ENCODE results near the gene LRRC7. TPM values are rescaled to one million over a fixed set of nuclear protein-coding genes. Genes with fewer than 3 reads are reported as not detected.

The LRRC7 gene
- total and polyA plus RNA-seq, 2 of the 13 experiments (the other 11 are each of a cell fraction or from before 2014, with no cell fraction given) = not detected

DNA sequence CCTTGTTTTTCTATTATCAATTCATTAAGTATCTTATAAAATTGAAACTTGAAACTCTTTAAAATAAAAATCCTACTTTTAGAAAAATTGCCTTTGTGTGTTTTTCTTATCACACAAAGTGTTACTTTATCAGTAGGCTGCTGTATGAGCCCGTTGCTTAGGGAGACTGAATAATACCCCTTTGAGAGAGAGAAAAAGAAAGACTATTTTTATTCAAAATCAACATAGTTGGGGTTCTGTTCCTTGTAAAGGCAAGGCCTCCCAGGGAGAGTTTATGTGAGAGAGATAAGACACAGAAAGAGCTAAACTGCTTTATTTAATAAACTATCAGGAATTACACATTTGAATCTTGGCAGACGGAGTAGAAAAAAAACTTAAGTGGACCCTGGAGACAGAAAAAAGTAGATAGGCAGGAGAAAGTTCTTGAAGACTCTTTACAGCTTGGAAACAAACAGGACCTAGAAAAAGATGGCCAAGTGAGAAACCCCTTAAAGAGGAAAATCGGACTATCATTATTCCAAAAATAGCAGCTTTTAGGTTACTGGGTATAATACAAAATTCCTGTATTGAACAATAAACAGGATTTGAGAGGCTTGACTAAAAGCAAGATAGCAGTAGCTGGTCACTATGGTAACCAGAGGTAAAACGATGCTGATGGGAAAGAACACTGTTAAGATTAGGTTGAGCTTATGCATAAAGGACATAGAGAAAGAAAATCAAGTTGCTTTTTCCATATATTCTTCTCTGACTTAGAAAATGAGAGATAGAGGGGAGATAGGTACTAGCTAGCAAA, 170.9 kb downstream of the LRRC7 start (continued):
- TF ChIP-seq, protein P1, sequence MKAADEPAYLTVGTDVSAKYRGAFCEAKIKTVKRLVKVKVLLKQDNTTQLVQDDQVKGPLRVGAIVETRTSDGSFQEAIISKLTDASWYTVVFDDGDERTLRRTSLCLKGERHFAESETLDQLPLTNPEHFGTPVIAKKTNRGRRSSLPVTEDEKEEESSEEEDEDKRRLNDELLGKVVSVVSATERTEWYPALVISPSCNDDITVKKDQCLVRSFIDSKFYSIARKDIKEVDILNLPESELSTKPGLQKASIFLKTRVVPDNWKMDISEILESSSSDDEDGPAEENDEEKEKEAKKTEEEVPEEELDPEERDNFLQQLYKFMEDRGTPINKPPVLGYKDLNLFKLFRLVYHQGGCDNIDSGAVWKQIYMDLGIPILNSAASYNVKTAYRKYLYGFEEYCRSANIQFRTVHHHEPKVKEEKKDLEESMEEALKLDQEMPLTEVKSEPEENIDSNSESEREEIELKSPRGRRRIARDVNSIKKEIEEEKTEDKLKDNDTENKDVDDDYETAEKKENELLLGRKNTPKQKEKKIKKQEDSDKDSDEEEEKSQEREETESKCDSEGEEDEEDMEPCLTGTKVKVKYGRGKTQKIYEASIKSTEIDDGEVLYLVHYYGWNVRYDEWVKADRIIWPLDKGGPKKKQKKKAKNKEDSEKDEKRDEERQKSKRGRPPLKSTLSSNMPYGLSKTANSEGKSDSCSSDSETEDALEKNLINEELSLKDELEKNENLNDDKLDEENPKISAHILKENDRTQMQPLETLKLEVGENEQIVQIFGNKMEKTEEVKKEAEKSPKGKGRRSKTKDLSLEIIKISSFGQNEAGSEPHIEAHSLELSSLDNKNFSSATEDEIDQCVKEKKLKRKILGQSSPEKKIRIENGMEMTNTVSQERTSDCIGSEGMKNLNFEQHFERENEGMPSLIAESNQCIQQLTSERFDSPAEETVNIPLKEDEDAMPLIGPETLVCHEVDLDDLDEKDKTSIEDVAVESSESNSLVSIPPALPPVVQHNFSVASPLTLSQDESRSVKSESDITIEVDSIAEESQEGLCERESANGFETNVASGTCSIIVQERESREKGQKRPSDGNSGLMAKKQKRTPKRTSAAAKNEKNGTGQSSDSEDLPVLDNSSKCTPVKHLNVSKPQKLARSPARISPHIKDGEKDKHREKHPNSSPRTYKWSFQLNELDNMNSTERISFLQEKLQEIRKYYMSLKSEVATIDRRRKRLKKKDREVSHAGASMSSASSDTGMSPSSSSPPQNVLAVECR (CRISPR knock-in tag; IDR thresholded peaks at IDR 0.05; ENCODE audit: borderline replicate concordance) = no peak
- no peak for TF ChIP-seq ZBTB42 (CRISPR knock-in tag; IDR thresholded peaks at IDR 0.05)
- TF ChIP-seq, protein P2, sequence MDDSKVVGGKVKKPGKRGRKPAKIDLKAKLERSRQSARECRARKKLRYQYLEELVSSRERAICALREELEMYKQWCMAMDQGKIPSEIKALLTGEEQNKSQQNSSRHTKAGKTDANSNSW (CRISPR knock-in tag; IDR thresholded peaks at IDR 0.05; ENCODE audit: borderline replicate concordance) = no peak
- TF ChIP-seq ELF3 (CRISPR knock-in tag; IDR thresholded peaks at IDR 0.05) = no peak
- TF ChIP-seq THAP7 (CRISPR knock-in tag; IDR thresholded peaks at IDR 0.05) = no peak

- DNase-seq (ENCODE audit: low spot score) (no peak), ATAC-seq (no peak), FAIRE-seq (no peak)
- WGBS (ENCODE audit: low lambda C conversion rate) = 0% methylated on average over 1 of the region's 1 CpG
- Histone ChIP-seq H3K4me2 (ENCODE audit: low read depth, low read length) (no peak overlapping the region), H3K9ac (ENCODE audit: insufficient read depth, low read depth, low read length) (no peak overlapping the region), H3K4me3 (replicated peaks in 1 of 3; ENCODE audit: insufficient read depth in 1 of 3, low read depth in 2 of 3, low read length in 3 of 3) (no peak overlapping the region), H3K36me3 (replicated peaks in 1 of 2; ENCODE audit: control insufficient read depth in 1 of 2, insufficient read depth in 2 of 2, low read length in 2 of 2) (no peaks in the 10 kb centered on the region), H3K4me1 (ENCODE audit: insufficient read depth, low read length) (no peaks in the 10 kb centered on the region), H2AFZ (ENCODE audit: low read length) (no peak overlapping the region), H3K27ac (ENCODE audit: extremely low read length, insufficient read depth, low read length) (no peak overlapping the region), H3K27me3 (ENCODE audit: control insufficient read depth in 1 of 2, insufficient read depth in 2 of 2, low read length in 2 of 2) (no peaks in the 10 kb centered on the region), H3K79me2 (ENCODE audit: insufficient read depth, low read length) (no peaks in the 10 kb centered on the region), H3K9me3 (ENCODE audit: low read length) (no peaks in the 10 kb centered on the region), H4K20me1 (ENCODE audit: insufficient read depth, low read length) (no peaks in the 10 kb centered on the region)
- POLR2A ChIA-PET = no interaction called here
- BruUV-seq (replicated peaks) = no TSS peak
- CTCF ChIA-PET (ENCODE audit: low intra/inter-chr PET ratio, low total read pairs) = no interaction called here
- in situ Hi-C loops (cut with HindIII; ENCODE audit: extremely low pct_ligation_motif_present, low pct_unique_long_range_greater_than_20kb) (loop anchor here (5.0 kb wide), 2 partner anchors 1267 to 1622 kb away; no protein-coding TSS in a partner anchor), intact Hi-C loops (cut with micrococcal nuclease; ENCODE audit: unreplicated experiment) (loop anchor here (5.0 kb wide), 2 partner anchors 748 to 1887 kb away; no protein-coding TSS in a partner anchor)
- TF ChIP-seq, protein P3, sequence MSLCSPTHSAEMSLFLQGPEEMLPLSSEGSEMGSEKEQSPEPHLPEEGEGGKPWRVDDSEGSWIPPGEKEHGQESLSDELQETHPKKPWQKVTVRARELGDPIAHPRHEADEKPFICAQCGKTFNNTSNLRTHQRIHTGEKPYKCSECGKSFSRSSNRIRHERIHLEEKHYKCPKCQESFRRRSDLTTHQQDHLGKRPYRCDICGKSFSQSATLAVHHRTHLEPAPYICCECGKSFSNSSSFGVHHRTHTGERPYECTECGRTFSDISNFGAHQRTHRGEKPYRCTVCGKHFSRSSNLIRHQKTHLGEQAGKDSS (CRISPR knock-in tag; IDR thresholded peaks at IDR 0.05; ENCODE audit: borderline replicate concordance, low read depth) = no peak
- TF ChIP-seq ZNF556 (CRISPR knock-in tag; IDR thresholded peaks at IDR 0.05; ENCODE audit: borderline replicate concordance) (no peak), ZNF7 (CRISPR knock-in tag; IDR thresholded peaks at IDR 0.05) (no peak), NFIB (CRISPR knock-in tag; IDR thresholded peaks at IDR 0.05; ENCODE audit: borderline replicate concordance) (no peak), ZNF772 (CRISPR knock-in tag; IDR thresholded peaks at IDR 0.05) (no peak), ZNF782 (CRISPR knock-in tag; IDR thresholded peaks at IDR 0.05; ENCODE audit: borderline replicate concordance) (no peak), MAFF (IDR thresholded peaks at IDR 0.05; ENCODE audit: low read depth, low read length) (no peak), ZMYM4 (CRISPR knock-in tag; IDR thresholded peaks at IDR 0.05) (no peak), PRDM4 (CRISPR knock-in tag; IDR thresholded peaks at IDR 0.05; ENCODE audit: borderline replicate concordance) (no peak)
These were observed 171.5 kb downstream of the LRRC7 start for GRCh38 chr1:69739251-69739605.

All from HepG2 (cell line).